Chondrocyte (in vitro differentiated cells): Measurements from ENCODE around the gene FAM234A. TPM values are rescaled to one million over a fixed set of nuclear protein-coding genes. Genes with fewer than 3 reads are reported as not detected.
"Not testable (repeated sequence)": the region's sequence is repeated elsewhere in the genome, so short reads cannot be mapped to it uniquely, and the experiment has no call there.

Source experiments
- DNase-seq: peaks from one replicate; pipeline ENCODE4 v3.0.0; 2021; ENCODE audit warnings: mixed read lengths, low spot score
- H3K27ac Mint-ChIP-seq: one replicate; pipeline ENCODE4 v1.8.0; 2021; ENCODE audit warnings: mild to moderate bottlenecking, moderate library complexity, mixed read lengths; ENCODE audit not compliant: unreplicated experiment
- H3K27me3 Mint-ChIP-seq: 2 replicates; pipeline ENCODE4 v1.8.0; 2021; ENCODE audit warnings: low read depth, mixed read lengths
- H3K36me3 Mint-ChIP-seq: 2 replicates; pipeline ENCODE4 v1.8.0; 2021; ENCODE audit warnings: low read depth, mixed read lengths
- H3K4me1 Mint-ChIP-seq: 2 replicates; pipeline ENCODE4 v1.8.0; 2021; ENCODE audit warnings: low read depth, mild to moderate bottlenecking, mixed read lengths
- H3K4me3 Mint-ChIP-seq: one replicate; pipeline ENCODE4 v1.8.0; 2021; ENCODE audit warnings: mild to moderate bottlenecking, moderate library complexity, mixed read lengths; ENCODE audit not compliant: unreplicated experiment
- H3K9me3 Mint-ChIP-seq: 2 replicates; pipeline ENCODE4 v1.8.0; 2021; ENCODE audit warnings: low read depth, mixed read lengths
- total RNA-seq: library from RNA; stranded (reverse); gene quantifications from 3 replicates; pipeline ENCODE4 v1.2.1, GENCODE V29; 2021
- TF ChIP-seq, protein P1 (sequence below): fragments of 200-600 bp; sonication (generic); IDR thresholded peaks from 2 replicates; pipeline ENCODE4 v1.5.0; 2021; ENCODE audit warnings: antibody characterized with exemption, mild to moderate bottlenecking, moderate library complexity

The FAM234A gene
- total RNA-seq, 1 donor from 2014 or later = 122 TPM

DNA sequence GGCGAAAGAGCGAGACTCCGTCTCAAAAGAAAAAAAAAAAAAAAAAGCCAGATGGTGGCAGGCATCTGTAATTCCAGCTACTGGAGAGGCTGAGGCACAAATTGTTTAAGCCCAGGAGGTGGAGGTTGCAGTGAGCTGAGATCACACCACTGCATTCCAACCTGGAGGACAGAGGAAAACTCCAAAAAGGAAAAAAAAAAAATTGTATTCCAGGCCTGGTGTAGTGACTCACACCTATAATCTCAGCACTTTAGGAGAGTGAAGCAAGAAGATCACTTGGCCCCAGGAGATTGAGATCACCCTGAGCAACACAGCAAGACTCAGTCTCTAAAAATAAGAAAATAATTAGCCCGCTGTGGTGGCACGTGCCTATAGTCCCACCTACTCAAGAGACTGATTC lies 34.2 kb upstream of the FAM234A start:
- TF ChIP-seq, protein P1, sequence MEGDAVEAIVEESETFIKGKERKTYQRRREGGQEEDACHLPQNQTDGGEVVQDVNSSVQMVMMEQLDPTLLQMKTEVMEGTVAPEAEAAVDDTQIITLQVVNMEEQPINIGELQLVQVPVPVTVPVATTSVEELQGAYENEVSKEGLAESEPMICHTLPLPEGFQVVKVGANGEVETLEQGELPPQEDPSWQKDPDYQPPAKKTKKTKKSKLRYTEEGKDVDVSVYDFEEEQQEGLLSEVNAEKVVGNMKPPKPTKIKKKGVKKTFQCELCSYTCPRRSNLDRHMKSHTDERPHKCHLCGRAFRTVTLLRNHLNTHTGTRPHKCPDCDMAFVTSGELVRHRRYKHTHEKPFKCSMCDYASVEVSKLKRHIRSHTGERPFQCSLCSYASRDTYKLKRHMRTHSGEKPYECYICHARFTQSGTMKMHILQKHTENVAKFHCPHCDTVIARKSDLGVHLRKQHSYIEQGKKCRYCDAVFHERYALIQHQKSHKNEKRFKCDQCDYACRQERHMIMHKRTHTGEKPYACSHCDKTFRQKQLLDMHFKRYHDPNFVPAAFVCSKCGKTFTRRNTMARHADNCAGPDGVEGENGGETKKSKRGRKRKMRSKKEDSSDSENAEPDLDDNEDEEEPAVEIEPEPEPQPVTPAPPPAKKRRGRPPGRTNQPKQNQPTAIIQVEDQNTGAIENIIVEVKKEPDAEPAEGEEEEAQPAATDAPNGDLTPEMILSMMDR = no peak
- DNase-seq = no peak
- H3K4me1 Mint-ChIP-seq = no peaks in the 10 kb centered on the region
- no peaks in the 10 kb centered on the region for H3K27me3 Mint-ChIP-seq
- no peak overlapping the region for H3K4me3 Mint-ChIP-seq
- H3K36me3 Mint-ChIP-seq = peaks cover 29% of the 10 kb centered on the region
- no peak overlapping the region for H3K27ac Mint-ChIP-seq
- no peaks in the 10 kb centered on the region for H3K9me3 Mint-ChIP-seq

DNA sequence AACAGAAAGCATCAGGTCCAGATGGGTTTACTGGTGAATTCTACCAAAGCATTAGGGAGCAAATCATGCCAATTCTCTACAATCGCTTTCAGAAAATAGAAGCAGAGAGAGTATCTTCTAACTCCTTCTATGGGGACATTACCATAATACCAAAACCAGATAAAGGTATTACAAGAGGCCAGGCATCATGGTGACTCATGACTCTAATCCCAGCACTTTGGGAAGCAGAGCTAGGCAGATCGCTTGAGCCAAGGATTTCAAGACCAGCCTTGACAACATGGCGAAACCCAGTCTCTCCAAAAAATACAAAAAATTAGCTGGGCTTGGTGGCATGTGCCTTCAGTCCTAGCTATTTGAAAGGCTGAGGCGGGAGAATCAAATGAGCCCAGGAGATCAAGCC lies 31.4 kb upstream of the FAM234A start:
- TF ChIP-seq, protein P1 = no peak
- Mint-ChIP-seq H3K27me3 (no peaks in the 10 kb centered on the region), H3K27ac (no peak overlapping the region), H3K4me1 (no peaks in the 10 kb centered on the region), H3K9me3 (no peaks in the 10 kb centered on the region), H3K36me3 (peaks cover 34% of the 10 kb centered on the region), H3K4me3 (no peak overlapping the region)
- no peak for DNase-seq

DNA sequence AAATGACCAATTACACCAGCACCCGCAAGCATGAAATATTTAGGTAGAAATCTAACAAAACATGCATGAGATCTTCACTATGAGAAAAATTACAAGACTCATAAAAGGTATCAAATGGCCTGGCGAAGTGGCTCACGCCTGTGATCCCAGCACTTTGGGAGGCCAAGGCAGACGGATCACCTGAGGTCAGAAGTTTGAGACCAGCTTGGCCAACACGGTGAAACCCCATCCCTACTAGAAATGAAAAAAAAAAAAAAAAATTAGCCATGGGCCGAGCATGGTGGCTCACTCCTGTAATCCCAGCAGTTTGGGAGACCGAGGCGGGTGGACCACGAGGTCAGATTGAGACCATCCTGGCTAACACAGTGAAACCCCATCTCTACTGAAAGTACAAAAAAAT lies 30.6 kb upstream of the FAM234A start:
- not testable (repeated sequence) for H3K27me3 Mint-ChIP-seq, DNase-seq, H3K4me3 Mint-ChIP-seq, H3K27ac Mint-ChIP-seq, H3K9me3 Mint-ChIP-seq, H3K4me1 Mint-ChIP-seq
- peaks cover 35% of the 10 kb centered on the region for H3K36me3 Mint-ChIP-seq

DNA sequence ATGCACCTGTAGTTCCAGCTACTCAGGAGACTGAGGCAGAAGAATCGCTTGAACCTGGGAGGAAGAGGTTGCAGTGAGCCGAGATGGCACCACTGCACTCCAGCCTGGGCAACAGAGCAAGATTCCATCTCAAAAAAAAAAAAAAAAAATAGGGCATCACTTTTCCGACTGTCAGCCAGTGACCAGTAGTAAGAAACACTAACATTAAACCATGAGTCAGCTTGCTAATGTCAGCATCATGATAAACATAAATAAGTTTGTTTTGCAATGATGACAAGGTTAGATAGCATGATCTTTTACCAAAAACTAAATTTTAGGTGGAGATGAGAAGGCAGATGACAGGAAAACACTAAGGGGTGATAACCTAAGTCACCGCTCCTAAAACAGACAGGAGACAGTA lies 25.3 kb upstream of the FAM234A start:
- H3K4me3 Mint-ChIP-seq, H3K27me3 Mint-ChIP-seq, H3K4me1 Mint-ChIP-seq, H3K9me3 Mint-ChIP-seq, DNase-seq, H3K27ac Mint-ChIP-seq: not testable (repeated sequence)
- H3K36me3 Mint-ChIP-seq = peaks cover 27% of the 10 kb centered on the region

DNA sequence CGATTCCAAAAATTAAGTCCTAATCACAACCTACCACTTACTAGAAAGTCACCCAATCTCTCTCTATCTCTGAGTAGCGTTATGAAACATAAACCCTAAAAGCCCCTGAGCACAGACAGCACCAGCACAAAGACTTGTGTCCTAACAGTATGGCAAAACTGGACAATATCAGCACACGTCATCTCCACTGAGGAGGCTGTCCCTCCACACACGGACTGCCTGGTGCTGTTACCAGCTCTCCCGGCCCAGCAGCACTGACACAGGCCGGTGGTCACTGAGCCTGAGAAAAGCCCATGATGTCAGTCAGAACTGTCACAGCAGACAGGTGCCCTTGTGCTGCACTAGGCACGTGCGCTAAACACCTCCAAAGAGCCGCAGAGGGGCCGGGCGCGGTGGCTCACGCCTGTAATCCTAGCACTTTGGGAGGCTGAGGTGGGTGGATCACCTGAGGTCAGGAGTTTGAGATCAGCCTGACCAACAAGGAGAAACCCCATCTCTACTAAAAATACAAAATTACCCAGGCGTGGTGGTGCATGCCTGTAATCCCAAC lies 22.9 kb upstream of the FAM234A start:
- not testable (repeated sequence) for H3K27me3 Mint-ChIP-seq, H3K9me3 Mint-ChIP-seq, DNase-seq, H3K4me1 Mint-ChIP-seq, H3K4me3 Mint-ChIP-seq
- Mint-ChIP-seq H3K27ac (peak overlapping the region; percentile 9), H3K36me3 (peaks cover 25% of the 10 kb centered on the region)

DNA sequence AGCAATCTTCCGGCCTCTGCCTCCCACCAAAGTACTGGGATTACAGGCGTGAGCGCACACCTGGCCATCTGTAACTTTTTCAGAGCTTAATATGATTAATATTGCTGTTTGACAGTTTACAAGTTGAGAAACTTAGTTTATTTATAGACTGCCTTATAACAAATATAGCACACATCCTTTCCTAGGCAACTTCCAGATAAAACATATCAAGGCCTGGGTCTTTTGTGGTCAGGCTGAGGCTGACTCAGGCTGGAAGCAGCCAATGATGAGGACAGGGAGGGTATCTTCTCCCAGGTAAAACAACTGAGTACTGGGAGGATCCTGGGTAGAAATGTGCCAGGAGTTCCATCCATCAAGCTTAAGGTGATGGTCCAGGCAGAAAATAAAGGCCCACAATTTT lies 21.6 kb upstream of the FAM234A start:
- DNase-seq = no peak
- H3K9me3 Mint-ChIP-seq = no peaks in the 10 kb centered on the region
- peaks cover 22% of the 10 kb centered on the region for H3K36me3 Mint-ChIP-seq
- no peak overlapping the region for H3K4me3 Mint-ChIP-seq
- H3K4me1 Mint-ChIP-seq = peaks cover 4% of the 10 kb centered on the region
- no peak overlapping the region for H3K27ac Mint-ChIP-seq
- no peaks in the 10 kb centered on the region for H3K27me3 Mint-ChIP-seq
- TF ChIP-seq, protein P1 = no peak

DNA sequence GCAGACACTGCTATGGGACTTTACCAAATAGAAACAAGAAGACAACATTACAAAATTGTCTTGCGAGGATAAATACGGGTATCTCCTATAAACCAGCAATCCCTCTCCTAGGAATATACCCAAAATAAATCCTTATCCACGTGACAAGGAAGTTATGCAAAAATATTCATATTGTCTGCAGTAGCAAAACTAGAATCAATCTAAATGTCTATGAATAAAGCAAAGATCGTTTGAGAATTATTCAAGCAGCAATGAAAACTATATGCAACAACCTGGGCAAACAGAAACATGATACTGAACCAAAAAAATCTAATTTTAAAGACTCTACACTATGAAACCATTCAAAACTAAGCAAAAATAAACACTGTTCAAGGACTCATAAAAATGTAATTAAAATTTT lies 14.6 kb upstream of the FAM234A start:
- no peaks in the 10 kb centered on the region for H3K9me3 Mint-ChIP-seq
- no peak overlapping the region for H3K4me3 Mint-ChIP-seq
- H3K27ac Mint-ChIP-seq = peak overlapping the region; percentile 22
- no peaks in the 10 kb centered on the region for H3K4me1 Mint-ChIP-seq
- H3K27me3 Mint-ChIP-seq = no peaks in the 10 kb centered on the region
- no peak for DNase-seq
- peaks cover 23% of the 10 kb centered on the region for H3K36me3 Mint-ChIP-seq
- TF ChIP-seq, protein P1 = no peak
